GM12878 (cell line): ENCODE results near the gene TAF4. TPM values are rescaled to one million over a fixed set of nuclear protein-coding genes. Genes with fewer than 3 reads are reported as not detected.

Source experiments
- ATAC-seq: fragments of 200-7000 bp; cut with Tn5 transposase; 3 replicates; pipeline ENCODE4 v1.9.1; 2020; ENCODE audit warnings: mild to moderate bottlenecking, moderate library complexity
- BruUV-seq: library from RNA; stranded (reverse); fragments of 400-500 nt; replicated peaks from 2 replicates; lab custom pipeline; 2021; lab: Mats Ljungman, UMichigan
- CTCF ChIA-PET: fragments of 300-600 bp; sonication (Branson Sonifier 250); formaldehyde crosslinking; extraction: SDS; loops from one replicate; lab custom pipeline; 2021; ENCODE audit warnings: inconsistent platforms; lab: Yijun Ruan, JAX
- POLR2A ChIA-PET: fragments of 350-600 bp; formaldehyde crosslinking; extraction: SDS; loops from one replicate; lab custom pipeline; 2021; ENCODE audit warnings: inconsistent platforms; lab: Charles Lee
- RAD21 ChIA-PET: fragments of 300-600 bp; sonication (Branson Sonifier 250); formaldehyde crosslinking; loops from one replicate; lab custom pipeline; 2023; ENCODE audit warnings: antibody characterized with exemption; ENCODE audit not compliant: unreplicated experiment; lab: Charles Lee
- SMC1A ChIA-PET: fragments of 300-600 bp; sonication (Branson Sonifier 250); formaldehyde crosslinking; loops from one replicate; lab custom pipeline; 2023; ENCODE audit not compliant: unreplicated experiment, uncharacterized antibody; lab: Charles Lee
- DNase-seq: peaks from one replicate; pipeline ENCODE4 v3.0.0-alpha.2; 2011; ENCODE audit warnings: low read depth, low spot score
- FAIRE-seq: peaks from 3 replicates; lab custom pipeline; 2011; peaks lifted over from hg19 to GRCh38; lab: Jason Lieb, UNC
- H2AFZ ChIP-seq: 2 replicates; pipeline ENCODE4 v1.6.0; 2011; ENCODE audit warnings: low read depth, low read length, control low read depth; ENCODE audit not compliant: control insufficient read depth
- H3K27ac ChIP-seq: 2 replicates; pipeline ENCODE4 v1.5.1; 2011; ENCODE audit warnings: control low read depth; ENCODE audit not compliant: control insufficient read depth, insufficient read depth
- H3K27me3 ChIP-seq, 2 experiments: replicated peaks in 1 of 2; 2 replicates each; pipeline versions ENCODE4 v1.6.0 to v1.6.1; 2011; ENCODE audit warnings: low read length in 1 of 2; ENCODE audit not compliant: control insufficient read depth in 2 of 2, insufficient read depth in 2 of 2
- H3K36me3 ChIP-seq, 2 experiments: 2 replicates each; pipeline ENCODE4 v1.5.1; 2011; ENCODE audit warnings: low read length in 1 of 2; ENCODE audit not compliant: control insufficient read depth in 2 of 2, insufficient read depth in 2 of 2
- H3K4me1 ChIP-seq: 2 replicates; pipeline ENCODE4 v1.6.1; 2011; ENCODE audit warnings: mild to moderate bottlenecking, low read length, moderate library complexity, mixed read lengths; ENCODE audit not compliant: control insufficient read depth, insufficient read depth
- H3K4me2 ChIP-seq: 2 replicates; pipeline ENCODE4 v1.6.0; 2011; ENCODE audit warnings: control low read depth; ENCODE audit not compliant: control insufficient read depth, insufficient read depth
- H3K4me3 ChIP-seq: fragments of 200-600 bp; sonication (generic); 2 replicates; pipeline ENCODE4 v1.5.1; 2016
- H3K79me2 ChIP-seq: 2 replicates; pipeline ENCODE4 v1.6.0; 2011; ENCODE audit warnings: low read length; ENCODE audit not compliant: control insufficient read depth, insufficient read depth
- H3K9ac ChIP-seq: 2 replicates; pipeline ENCODE4 v1.8.0; 2011; ENCODE audit warnings: low read length, control low read depth, mixed read lengths; ENCODE audit not compliant: control insufficient read depth, insufficient read depth
- H3K9me3 ChIP-seq: replicated peaks from 3 replicates; pipeline ENCODE4 v1.5.1; 2011; ENCODE audit warnings: mild to moderate bottlenecking, low read length; ENCODE audit not compliant: control insufficient read depth, insufficient read depth
- H4K20me1 ChIP-seq: 2 replicates; pipeline ENCODE4 v1.6.0; 2011; ENCODE audit not compliant: control insufficient read depth, insufficient read depth
- BACH1 ChIP-seq: fragments of 450-650 bp; IDR thresholded peaks from 2 replicates; pipeline ENCODE4 v1.6.1; 2017; ENCODE audit warnings: mild to moderate bottlenecking, borderline replicate concordance
- BRCA1 ChIP-seq: IDR thresholded peaks from 2 replicates; pipeline ENCODE4 v1.6.1; 2011; ENCODE audit warnings: low read depth, low read length, improper control_type of control experiment
- CREB1 ChIP-seq: IDR thresholded peaks from 2 replicates; pipeline ENCODE4 v1.6.1; 2012; ENCODE audit warnings: low read depth, mild to moderate bottlenecking, inconsistent platforms
- ELK1 ChIP-seq: IDR thresholded peaks from 2 replicates; pipeline ENCODE4 v1.6.1; 2012; ENCODE audit warnings: low read depth, low read length, improper control_type of control experiment
- HSF1 ChIP-seq: fragments of 150-350 bp; IDR thresholded peaks from 2 replicates; pipeline ENCODE4 v1.6.1; 2014; ENCODE audit warnings: mild to moderate bottlenecking, low read depth, low read length
- IRF5 ChIP-seq: fragments of 450-650 bp; IDR thresholded peaks from 2 replicates; pipeline ENCODE4 v1.6.1; 2017; ENCODE audit warnings: borderline replicate concordance
- LARP7 ChIP-seq: fragments of 450-650 bp; IDR thresholded peaks from 2 replicates; pipeline ENCODE4 v1.6.1; 2017; ENCODE audit warnings: mild to moderate bottlenecking
- MLLT1 ChIP-seq: fragments of 450-650 bp; IDR thresholded peaks from 2 replicates; pipeline ENCODE4 v1.6.1; 2016; ENCODE audit warnings: mild to moderate bottlenecking
- NBN ChIP-seq: fragments of 450-650 bp; IDR thresholded peaks from 2 replicates; pipeline ENCODE4 v1.6.1; 2016
- RCOR1 ChIP-seq: conservative IDR thresholded peaks from 2 replicates; pipeline ENCODE4 v1.6.1; 2012; ENCODE audit warnings: low read depth, low read length, improper control_type of control experiment
- SUPT20H ChIP-seq: IDR thresholded peaks from 2 replicates; pipeline ENCODE4 v1.6.1; 2011; ENCODE audit warnings: low read depth, mild to moderate bottlenecking, low read length, moderate library complexity, borderline replicate concordance; ENCODE audit not compliant: control insufficient read depth
- TCF3 ChIP-seq: IDR thresholded peaks from 2 replicates; pipeline ENCODE4 v1.6.1; 2012; ENCODE audit warnings: low read depth, mild to moderate bottlenecking, low read length, borderline replicate concordance; ENCODE audit not compliant: insufficient read depth
- USF1 ChIP-seq: IDR thresholded peaks from 2 replicates; pipeline ENCODE4 v1.6.1; 2011; ENCODE audit warnings: borderline replicate concordance, low read depth, mild to moderate bottlenecking, moderate library complexity, mixed read lengths, low read length; ENCODE audit not compliant: insufficient read depth; ENCODE audit errors: extremely low read length
- YBX1 ChIP-seq: fragments of 450-650 bp; IDR thresholded peaks from 2 replicates; pipeline ENCODE4 v1.6.1; 2016; ENCODE audit warnings: antibody characterized with exemption
- ZNF274 ChIP-seq: IDR thresholded peaks from one replicate; pipeline ENCODE4 v1.8.0; 2011; ENCODE audit not compliant: insufficient read length, insufficient read depth
- WGBS: methylation state at CpG from one replicate; pipeline ENCODE4 v1.1.6; 2016; ENCODE audit warnings: low lambda C conversion rate; ENCODE audit not compliant: insufficient replicate concordance, insufficient coverage; ENCODE audit errors: missing lambda C conversion rate; 5-methylcytosine and 5-hydroxymethylcytosine counted together
- in situ Hi-C: fragments of 300-500 bp; cut with MboI; formaldehyde crosslinking; loops from 9 replicates; pipeline ENCODE4 v1.14.3; 2018; ENCODE audit warnings: mixed read lengths
- intact Hi-C: fragments of 100-400 bp; cut with micrococcal nuclease; formaldehyde crosslinking; loops from one replicate; pipeline ENCODE4 v1.14.2; 2022; ENCODE audit not compliant: unreplicated experiment
- polyA plus RNA-seq, 11 experiments: library from polyadenylated mRNA; depleted of rRNA in 4 of 11; unstranded in 6 of 11; stranded (reverse) in 5 of 11; fragments of >200 nt; fragmentation: Nextera tagmentation in 4 of 11; fragmentation: Illumina TruSeq in 1 of 11; extraction: Ambion mirVana in 4 of 11; extraction: Trizol in 1 of 11; gene quantifications; 1 replicate in 1 of 11; 2 replicates in 10 of 11; pipeline versions ENCODE4 v1.2.1 to v1.2.3, GENCODE V29; 2011 to 2016; ENCODE audit warnings: inconsistent platforms in 2 of 11, missing spikeins in 2 of 11, low read depth in 1 of 11
- total RNA-seq, 4 experiments: library from RNA; depleted of rRNA in 3 of 4; stranded (reverse); fragments of >200 nt in 3 of 4; fragmentation: Illumina TruSeq in 1 of 4; extraction: Trizol in 1 of 4; gene quantifications; 2 replicates each; pipeline versions ENCODE4 v1.2.1 to v1.2.3, GENCODE V29; 2013 to 2021

Gene TAF4
- total and polyA plus RNA-seq, 10 of the 15 experiments (the other 5 are each of a cell fraction or from before 2014, with no cell fraction given), result 0.39 to 16.9 (median 3.4) TPM

GRCh38 chr20:62051144-62051543 lies 14.5 kb downstream of the TAF4 start:
- no peaks in the 10 kb centered on the region for H3K27me3 ChIP-seq
- H3K4me2 ChIP-seq, result no peak overlapping the region
- CTCF ChIA-PET, result no interaction called here
- DNase-seq, result no peak
- FAIRE-seq, result no peak
- no peak overlapping the region for H3K27ac ChIP-seq
- no peak overlapping the region for H3K4me3 ChIP-seq
- no peak for ATAC-seq
- in situ Hi-C loops (no loop called here), intact Hi-C loops (no loop called here)
- POLR2A ChIA-PET, result no interaction called here
- no peak overlapping the region for H2AFZ ChIP-seq
- peaks cover 3% of the 10 kb centered on the region for H3K79me2 ChIP-seq
- H3K9me3 ChIP-seq, result no peaks in the 10 kb centered on the region; the same call in 2 of the 3 replicates
- SMC1A ChIA-PET, result no interaction called here
- no peaks in the 10 kb centered on the region for H3K4me1 ChIP-seq
- no peak overlapping the region for H3K9ac ChIP-seq
- no peaks in the 10 kb centered on the region for H4K20me1 ChIP-seq
- RAD21 ChIA-PET, result no interaction called here
- peaks cover 0 to 6% of the 10 kb centered on the region in 2 experiments; a peak in 2 of 4 replicates for H3K36me3 ChIP-seq
- no TSS peak for BruUV-seq
- whole genome bisulfite sequencing, result 62% methylated on average over 16 of the region's 16 CpGs
- TF ChIP-seq ZNF274 (no peak), BRCA1 (no peak), SUPT20H (no peak), YBX1 (no peak), RCOR1 (no peak), USF1 (no peak), IRF5 (no peak), NBN (no peak), TCF3 (no peak), CREB1 (no peak), LARP7 (no peak), MLLT1 (no peak), ELK1 (no peak), HSF1 (no peak), BACH1 (no peak)
